ENCODE measurements around the gene ATG14. TPM values are rescaled to one million over a fixed set of nuclear protein-coding genes. Genes with fewer than 3 reads are reported as not detected.

The ATG14 gene
- total RNA-seq, 4 donors from 2014 or later, result 11.5 to 24.7 (median 13.4) TPM

- Histone ChIP-seq H3K4me1 (peaks cover 22 to 89% (median 44%) of the 10 kb centered on the region in 4 donors), H3K9me3 (no peaks in the 10 kb centered on the region), H3K27me3 (no peaks in the 10 kb centered on the region), H3K36me3 (no peaks in the 10 kb centered on the region), H3K4me3 (no peak overlapping the region), H3K27ac (peak overlapping the region in 2 of 4 donors; percentile 19 to 34)
- 45 to 47% methylated on average over 2 of the region's 2 CpGs for WGBS, 2 donors (ENCODE audit: low coverage in 1 of 2)
- peak; percentile 51 for DNase-seq
- in situ Hi-C loops (cut with MboI; ENCODE audit: low pct_ligation_motif_present in 1 of 4, low pct_unique_long_range_greater_than_20kb in 1 of 4, low sequenced_read_pairs in 3 of 4), result no loop called here
- TF ChIP-seq CTCF (IDR thresholded peaks at IDR 0.05) (no peak), POLR2A (IDR thresholded peaks at IDR 0.05) (no peak), EP300 (IDR thresholded peaks at IDR 0.05; ENCODE audit: low read depth) (no peak), POLR2AphosphoS5 (IDR thresholded peaks at IDR 0.05) (no peak)
- intact Hi-C loops (cut with DNase I; ENCODE audit: low total_unique reads), result no loop called here
Measured at GRCh38 chr14:55336162-55336561, 75.5 kb downstream of the ATG14 start.

GRCh38 chr14:55333711-55334485, 77.7 kb downstream of the ATG14 start:
- H3K9me3 ChIP-seq, result no peaks in the 10 kb centered on the region
- intact Hi-C loops (cut with DNase I; ENCODE audit: low total_unique reads) (no loop called here), in situ Hi-C loops (cut with MboI; ENCODE audit: low pct_ligation_motif_present in 1 of 4, low pct_unique_long_range_greater_than_20kb in 1 of 4, low sequenced_read_pairs in 3 of 4) (no loop called here)
- TF ChIP-seq CTCF (IDR thresholded peaks at IDR 0.05), result no peak
- no peak for TF ChIP-seq POLR2AphosphoS5 (IDR thresholded peaks at IDR 0.05)
- no peak for TF ChIP-seq POLR2A (IDR thresholded peaks at IDR 0.05)
- TF ChIP-seq EP300 (IDR thresholded peaks at IDR 0.05; ENCODE audit: low read depth), result no peak
- H3K4me1 ChIP-seq, result peaks cover 22 to 90% (median 43%) of the 10 kb centered on the region in 4 donors
- no peak for DNase-seq
- peak overlapping the region; percentile 47 to 67 (median 54) for H3K27ac ChIP-seq
- H3K27me3 ChIP-seq, result no peaks in the 10 kb centered on the region
- H3K4me3 ChIP-seq, result no peak overlapping the region
- 29 to 43% methylated on average over 3 to 4 of the region's 4 CpGs for WGBS, 2 donors (ENCODE audit: low coverage in 1 of 2)
- H3K36me3 ChIP-seq, result no peaks in the 10 kb centered on the region

- Histone ChIP-seq H3K27ac (peak overlapping the region; percentile 47 to 67 (median 54)), H3K27me3 (no peaks in the 10 kb centered on the region), H3K4me3 (peak overlapping the region in 1 of 4 donors; percentile 1), H3K9me3 (no peaks in the 10 kb centered on the region), H3K4me1 (peaks cover 24 to 83% (median 40%) of the 10 kb centered on the region in 4 donors), H3K36me3 (no peaks in the 10 kb centered on the region)
- 32 to 46% methylated on average over 6 to 7 of the region's 7 CpGs for WGBS, 2 donors (ENCODE audit: low coverage in 1 of 2)
- no peak for DNase-seq
- TF ChIP-seq CTCF (IDR thresholded peaks at IDR 0.05), result no peak
- in situ Hi-C loops (cut with MboI; ENCODE audit: low pct_ligation_motif_present in 1 of 4, low pct_unique_long_range_greater_than_20kb in 1 of 4, low sequenced_read_pairs in 3 of 4), result no loop called here
- intact Hi-C loops (cut with DNase I; ENCODE audit: low total_unique reads), result no loop called here
Measured at GRCh38 chr14:55332654-55333570, 78.7 kb downstream of the ATG14 start.

GRCh38 chr14:55329999-55330710, 81.5 kb downstream of the ATG14 start:
- Histone ChIP-seq H3K4me1 (peaks cover 15 to 67% (median 36%) of the 10 kb centered on the region in 4 donors), H3K36me3 (no peaks in the 10 kb centered on the region), H3K4me3 (no peak overlapping the region), H3K27ac (peak overlapping the region in 2 of 4 donors; percentile 2), H3K27me3 (no peaks in the 10 kb centered on the region), H3K9me3 (no peaks in the 10 kb centered on the region)
- TF ChIP-seq CTCF (IDR thresholded peaks at IDR 0.05) (no peak), EP300 (IDR thresholded peaks at IDR 0.05; ENCODE audit: low read depth) (no peak), POLR2A (IDR thresholded peaks at IDR 0.05) (no peak), POLR2AphosphoS5 (IDR thresholded peaks at IDR 0.05) (no peak)
- in situ Hi-C loops (cut with MboI; ENCODE audit: low pct_ligation_motif_present in 1 of 4, low pct_unique_long_range_greater_than_20kb in 1 of 4, low sequenced_read_pairs in 3 of 4), result no loop called here
- DNase-seq, result no peak
- WGBS, 2 donors (ENCODE audit: low coverage in 1 of 2), result 74 to 75% methylated on average over 5 to 6 of the region's 6 CpGs
- intact Hi-C loops (cut with DNase I; ENCODE audit: low total_unique reads), result no loop called here

All from transverse colon (tissue), 4 donors.